C4-2B (cell line): ENCODE results near the gene WASF1.

Experiments
- H3K27ac ChIP-seq: fragments of 450-650 bp; 2 replicates; pipeline ENCODE4 v1.5.1; 2017
- ZFX ChIP-seq: fragments of 450-650 bp; IDR thresholded peaks from 2 replicates; pipeline ENCODE4 v1.6.1; 2017
- TF ChIP-seq, protein P1 (sequence below): fragments of 450-650 bp; conservative IDR thresholded peaks from 2 replicates; pipeline ENCODE4 v1.5.1; 2017; ENCODE audit warnings: mild to moderate bottlenecking

Gene WASF1

DNA sequence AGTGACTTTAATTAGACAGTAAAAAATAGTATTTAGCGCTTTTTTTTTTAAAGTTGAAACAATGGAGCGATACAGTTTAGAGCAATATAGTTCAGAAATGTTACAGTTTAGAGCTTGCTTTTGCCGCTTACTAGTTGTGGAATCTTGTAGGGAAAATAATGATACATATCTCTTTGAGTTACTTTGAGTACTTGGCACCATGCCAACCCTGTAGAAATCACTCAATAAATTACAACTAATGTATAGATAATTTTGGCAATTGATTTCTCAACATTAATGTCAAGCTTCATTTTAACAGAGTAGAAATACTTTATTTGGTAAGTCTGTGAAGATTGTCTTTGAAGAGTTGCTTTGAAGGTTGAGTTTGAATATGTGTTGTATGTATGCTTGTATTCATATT, 28.2 kb upstream of the WASF1 start:
- TF ChIP-seq, protein P1, sequence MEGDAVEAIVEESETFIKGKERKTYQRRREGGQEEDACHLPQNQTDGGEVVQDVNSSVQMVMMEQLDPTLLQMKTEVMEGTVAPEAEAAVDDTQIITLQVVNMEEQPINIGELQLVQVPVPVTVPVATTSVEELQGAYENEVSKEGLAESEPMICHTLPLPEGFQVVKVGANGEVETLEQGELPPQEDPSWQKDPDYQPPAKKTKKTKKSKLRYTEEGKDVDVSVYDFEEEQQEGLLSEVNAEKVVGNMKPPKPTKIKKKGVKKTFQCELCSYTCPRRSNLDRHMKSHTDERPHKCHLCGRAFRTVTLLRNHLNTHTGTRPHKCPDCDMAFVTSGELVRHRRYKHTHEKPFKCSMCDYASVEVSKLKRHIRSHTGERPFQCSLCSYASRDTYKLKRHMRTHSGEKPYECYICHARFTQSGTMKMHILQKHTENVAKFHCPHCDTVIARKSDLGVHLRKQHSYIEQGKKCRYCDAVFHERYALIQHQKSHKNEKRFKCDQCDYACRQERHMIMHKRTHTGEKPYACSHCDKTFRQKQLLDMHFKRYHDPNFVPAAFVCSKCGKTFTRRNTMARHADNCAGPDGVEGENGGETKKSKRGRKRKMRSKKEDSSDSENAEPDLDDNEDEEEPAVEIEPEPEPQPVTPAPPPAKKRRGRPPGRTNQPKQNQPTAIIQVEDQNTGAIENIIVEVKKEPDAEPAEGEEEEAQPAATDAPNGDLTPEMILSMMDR: no peak
- TF ChIP-seq ZFX: no peak
- H3K27ac ChIP-seq: no peak overlapping the region

DNA sequence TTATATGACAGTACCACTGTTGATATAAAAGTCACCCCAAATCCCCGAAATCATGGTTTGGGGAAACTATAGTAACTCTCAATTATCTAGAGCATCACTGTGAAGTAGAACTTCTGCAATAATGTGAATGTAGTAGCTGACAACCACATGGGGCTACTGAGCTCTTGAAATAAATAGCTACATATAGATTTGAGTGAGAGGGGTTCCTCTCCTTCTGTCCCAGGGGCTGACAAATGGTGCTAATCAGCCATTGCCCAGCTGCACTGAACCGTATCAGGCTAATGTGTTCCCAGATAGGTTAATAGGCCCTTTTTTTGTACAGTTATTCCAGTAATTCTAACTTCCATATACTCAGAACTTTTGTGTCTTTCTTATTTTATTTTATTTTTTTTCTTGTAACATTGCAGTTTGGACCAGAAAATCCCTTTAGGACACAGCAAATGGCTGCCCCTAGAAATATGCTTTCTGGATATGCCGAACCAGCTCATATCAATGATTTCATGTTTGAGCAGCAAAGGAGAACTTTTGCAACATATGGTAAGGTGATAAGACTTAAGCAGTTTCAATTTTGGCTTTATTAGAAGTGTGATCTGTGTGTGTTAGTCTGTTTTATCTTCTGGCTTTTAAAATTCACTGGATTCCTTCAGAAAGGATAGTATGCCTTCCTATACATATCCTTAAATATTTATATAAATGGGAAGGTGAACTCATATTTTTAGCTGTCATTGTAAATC, 21.8 kb upstream of the WASF1 start:
- TF ChIP-seq ZFX: no peak
- TF ChIP-seq, protein P1: no peak
- no peak overlapping the region for H3K27ac ChIP-seq

DNA sequence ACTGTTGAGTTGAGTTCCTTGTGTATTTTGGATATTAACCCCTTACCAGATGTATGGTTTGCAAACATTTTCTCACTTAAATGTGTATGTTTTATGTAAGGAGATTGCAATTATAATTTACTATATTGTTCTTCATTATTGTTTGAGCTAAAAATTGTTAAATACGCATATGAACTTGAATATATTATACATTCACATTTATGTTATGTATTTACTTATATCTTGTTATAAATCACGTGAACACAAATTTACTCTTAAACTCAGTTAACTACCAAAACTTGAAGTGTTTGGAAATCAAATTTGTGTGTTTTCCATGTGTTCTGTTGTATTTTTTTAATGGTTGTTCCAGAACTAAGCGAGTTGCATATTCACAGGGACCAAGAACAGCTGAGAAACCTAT, 19.1 kb upstream of the WASF1 start:
- TF ChIP-seq, protein P1: no peak
- no peak for TF ChIP-seq ZFX
- H3K27ac ChIP-seq: no peak overlapping the region

DNA sequence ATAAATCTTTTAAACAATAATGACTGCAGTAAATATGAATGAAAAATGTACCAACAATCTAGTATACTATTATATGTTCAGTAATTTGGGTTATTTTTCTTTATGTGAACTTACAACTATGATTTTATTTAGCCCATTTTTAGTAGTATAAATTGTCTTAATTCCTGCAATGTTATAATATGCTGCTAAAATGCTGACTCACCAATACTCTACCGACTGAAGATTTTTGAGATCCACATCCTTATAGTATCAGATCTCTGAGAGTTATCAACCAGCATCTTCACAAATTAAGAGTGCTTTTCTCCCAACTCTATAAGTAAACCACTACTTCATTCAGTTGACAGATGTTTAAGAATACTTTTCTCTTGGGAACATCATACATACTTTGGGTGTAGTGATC, 17.4 kb upstream of the WASF1 start:
- H3K27ac ChIP-seq: no peak overlapping the region
- no peak for TF ChIP-seq ZFX
- TF ChIP-seq, protein P1: no peak

DNA sequence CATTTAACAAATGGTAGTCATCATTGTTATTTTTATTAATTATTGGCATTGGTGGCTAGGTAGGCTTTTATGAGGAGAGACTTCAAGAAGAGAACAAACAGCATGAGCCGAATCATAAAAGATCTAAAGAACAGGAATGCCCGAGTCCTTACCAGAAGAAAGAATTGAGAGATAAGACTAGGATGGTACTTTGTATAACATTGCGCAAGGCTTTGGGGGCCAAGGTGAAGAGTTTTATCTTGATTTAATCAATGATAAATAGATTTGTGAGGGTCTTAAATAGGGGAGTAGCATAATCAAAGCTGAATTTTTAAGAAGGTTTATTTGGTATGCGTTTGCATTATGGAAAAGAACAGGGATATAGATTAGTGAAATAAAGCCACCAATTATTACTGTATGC, 16.2 kb upstream of the WASF1 start:
- TF ChIP-seq, protein P1: no peak
- TF ChIP-seq ZFX: no peak
- no peak overlapping the region for H3K27ac ChIP-seq

DNA sequence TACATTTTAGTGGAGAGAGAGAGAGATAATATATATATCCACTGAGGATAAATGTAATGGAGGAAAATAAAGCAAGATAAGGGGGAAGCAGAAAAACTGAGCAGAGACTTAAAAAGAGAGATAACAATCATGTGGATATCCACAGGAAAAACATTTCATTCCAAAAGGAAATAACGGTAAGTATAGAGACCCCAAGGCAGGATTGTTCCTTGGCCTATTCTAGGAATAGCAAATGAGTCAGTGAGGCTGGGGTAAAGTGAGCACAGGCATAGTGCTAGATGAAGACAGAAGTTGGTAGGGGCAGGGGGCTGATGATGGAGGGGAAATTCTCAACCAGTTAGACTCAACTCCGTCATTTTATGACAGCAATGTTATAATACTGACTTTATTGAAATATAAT, 12.0 kb upstream of the WASF1 start:
- no peak overlapping the region for H3K27ac ChIP-seq
- TF ChIP-seq ZFX: no peak
- TF ChIP-seq, protein P1: no peak

DNA sequence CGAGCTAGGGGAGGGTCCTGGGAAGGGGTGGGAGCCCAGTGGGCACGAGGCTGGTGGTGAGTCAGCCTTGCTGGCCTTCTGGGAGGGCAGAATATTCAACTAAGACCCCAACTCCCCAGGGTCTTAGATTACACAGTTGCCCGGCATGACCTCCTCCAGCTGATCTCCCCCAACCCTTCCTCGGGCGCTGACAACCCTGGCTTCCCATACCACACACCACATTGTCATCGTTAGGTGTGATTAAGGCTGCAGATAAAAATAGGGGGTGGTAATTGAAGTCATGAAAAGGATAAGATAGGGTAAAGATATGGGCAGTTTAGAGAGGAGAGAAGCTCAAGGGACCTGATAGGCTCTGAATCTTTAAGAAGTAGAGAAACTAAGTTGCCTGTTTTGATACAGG, 11.3 kb upstream of the WASF1 start:
- no peak for TF ChIP-seq ZFX
- TF ChIP-seq, protein P1: no peak
- no peak overlapping the region for H3K27ac ChIP-seq
